ENCODE measurements around the gene PCDHB6.
"Not testable (repeated sequence)": the region's sequence is repeated elsewhere in the genome, so short reads cannot be mapped to it uniquely, and the experiment has no call there.

Gene PCDHB6

DNA sequence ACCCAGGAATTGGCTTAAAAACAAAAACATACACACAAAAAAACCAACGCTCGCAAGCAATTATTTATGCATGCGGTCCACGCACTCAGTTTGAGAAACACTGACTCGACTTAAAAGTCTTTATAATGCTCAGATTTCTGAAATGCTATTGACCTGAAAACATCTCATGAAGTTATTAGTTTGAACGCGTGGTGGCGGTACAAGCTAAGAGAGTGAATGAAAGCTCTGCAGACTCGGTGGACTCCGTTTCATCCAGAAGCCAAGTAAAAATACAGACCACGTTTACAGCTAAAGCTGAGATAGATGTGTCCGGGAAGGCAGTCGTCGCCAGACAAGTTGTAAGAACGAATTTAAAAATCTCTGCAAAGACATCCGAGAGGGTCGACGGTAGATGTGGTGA, at the start of gene PCDHB6:
Gene PCDHB6, plus strand, starts transcription at position 246 of the 400 bp plus-strand sequence. CDS start 201 bp downstream, outside the sequence.
- DNase-seq, result no peak

DNA sequence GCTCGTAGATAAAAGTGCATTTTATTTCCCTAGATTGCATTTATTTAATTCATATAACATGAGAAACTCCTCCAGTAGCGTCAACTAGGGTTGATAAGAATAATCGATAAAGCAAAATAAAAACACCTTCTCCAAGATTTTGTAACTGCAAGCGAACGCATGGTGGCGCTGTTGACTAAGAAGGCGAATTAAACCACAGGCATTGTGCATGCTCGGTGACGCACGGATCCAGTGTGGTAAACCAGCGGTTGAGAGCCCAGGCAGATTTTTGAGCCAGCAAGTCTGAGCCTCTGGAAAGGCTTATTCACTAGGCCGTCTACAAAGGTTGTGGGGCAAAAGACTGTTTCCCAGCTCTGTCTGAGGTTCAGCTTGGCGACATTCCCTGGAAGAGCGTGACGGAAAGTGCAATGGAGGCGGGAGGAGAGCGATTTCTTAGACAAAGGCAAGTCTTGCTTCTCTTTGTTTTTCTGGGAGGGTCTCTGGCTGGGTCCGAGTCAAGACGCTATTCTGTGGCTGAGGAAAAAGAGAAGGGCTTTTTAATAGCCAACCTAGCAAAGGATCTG, 49.5 kb upstream of the PCDHB6 start, which contains the start of gene PCDHB3:
Gene PCDHB3, plus strand, starts transcription at position 231 of the 563 bp plus-strand sequence. Its CDS starts 177 bp downstream, at position 408.
- DNase-seq, result no peak

- DNase-seq, result no peak
These were observed 48.8 kb upstream of the PCDHB6 start for GRCh38 chr5:141101059-141101458.

GRCh38 chr5:141102070-141102469, 47.8 kb upstream of the PCDHB6 start:
- not testable (repeated sequence) for DNase-seq

- not testable (repeated sequence) for DNase-seq
These were observed 47.4 kb upstream of the PCDHB6 start for GRCh38 chr5:141102471-141102870.

DNA sequence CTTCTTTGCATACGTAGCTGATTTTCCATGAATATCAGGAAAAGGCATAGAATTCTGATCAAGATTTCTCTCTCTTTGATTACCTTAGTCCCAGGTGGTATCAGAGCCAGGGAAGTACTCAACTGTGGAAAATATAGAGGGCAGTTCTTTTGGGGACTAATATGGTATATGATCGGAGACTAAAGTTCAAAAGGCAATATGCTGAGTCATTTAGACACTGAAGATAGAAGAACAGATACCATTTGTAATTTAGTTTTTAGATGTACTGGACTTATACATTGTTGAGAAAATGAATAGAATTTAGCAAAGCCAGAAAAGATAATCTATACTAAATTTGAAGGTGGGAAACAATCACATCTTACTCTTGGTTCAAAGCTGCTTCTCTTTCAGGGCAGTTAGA, 44.5 kb upstream of the PCDHB6 start:
- no peak for DNase-seq

DNA sequence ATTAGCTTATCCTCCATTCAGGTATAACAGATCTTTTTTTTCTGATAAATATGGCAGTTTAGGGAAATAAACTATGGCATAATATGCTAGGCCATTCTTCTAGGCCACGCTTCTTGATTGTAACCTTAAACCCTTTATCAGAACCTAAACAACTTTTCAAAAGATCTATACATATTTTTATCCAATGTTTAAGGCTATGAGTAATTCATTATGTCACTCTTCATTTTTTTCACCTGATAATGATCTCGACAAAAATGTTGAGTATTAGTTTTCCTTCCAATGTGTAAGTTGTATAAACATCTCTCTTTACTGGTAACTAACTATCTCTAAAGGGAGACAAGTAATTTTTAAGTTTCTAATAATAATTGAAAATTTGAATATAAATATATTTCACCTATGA, 30.6 kb upstream of the PCDHB6 start:
- no peak for DNase-seq

- DNase-seq, result no peak
These were observed 28.3 kb upstream of the PCDHB6 start, which contains the start of gene PCDHB4 for GRCh38 chr5:141121563-141121962. Gene PCDHB4 (plus strand): TSS chr5:141121818. CDS start chr5:141121999, 181 bp downstream.

DNA sequence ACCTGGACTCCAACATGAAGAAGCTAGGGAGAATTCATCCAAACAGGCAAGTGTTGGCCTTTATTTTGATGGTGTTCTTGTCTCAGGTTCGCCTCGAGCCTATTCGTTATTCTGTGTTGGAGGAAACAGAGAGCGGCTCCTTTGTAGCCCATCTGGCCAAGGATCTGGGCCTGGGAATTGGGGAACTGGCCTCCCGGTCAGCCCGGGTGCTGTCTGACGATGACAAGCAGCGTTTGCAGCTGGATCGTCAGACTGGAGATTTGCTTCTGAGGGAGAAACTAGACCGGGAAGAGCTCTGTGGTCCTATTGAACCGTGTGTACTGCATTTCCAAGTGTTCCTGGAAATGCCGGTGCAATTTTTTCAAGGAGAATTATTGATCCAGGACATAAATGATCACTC, 27.9 kb upstream of the PCDHB6 start:
- DNase-seq, result no peak

DNA sequence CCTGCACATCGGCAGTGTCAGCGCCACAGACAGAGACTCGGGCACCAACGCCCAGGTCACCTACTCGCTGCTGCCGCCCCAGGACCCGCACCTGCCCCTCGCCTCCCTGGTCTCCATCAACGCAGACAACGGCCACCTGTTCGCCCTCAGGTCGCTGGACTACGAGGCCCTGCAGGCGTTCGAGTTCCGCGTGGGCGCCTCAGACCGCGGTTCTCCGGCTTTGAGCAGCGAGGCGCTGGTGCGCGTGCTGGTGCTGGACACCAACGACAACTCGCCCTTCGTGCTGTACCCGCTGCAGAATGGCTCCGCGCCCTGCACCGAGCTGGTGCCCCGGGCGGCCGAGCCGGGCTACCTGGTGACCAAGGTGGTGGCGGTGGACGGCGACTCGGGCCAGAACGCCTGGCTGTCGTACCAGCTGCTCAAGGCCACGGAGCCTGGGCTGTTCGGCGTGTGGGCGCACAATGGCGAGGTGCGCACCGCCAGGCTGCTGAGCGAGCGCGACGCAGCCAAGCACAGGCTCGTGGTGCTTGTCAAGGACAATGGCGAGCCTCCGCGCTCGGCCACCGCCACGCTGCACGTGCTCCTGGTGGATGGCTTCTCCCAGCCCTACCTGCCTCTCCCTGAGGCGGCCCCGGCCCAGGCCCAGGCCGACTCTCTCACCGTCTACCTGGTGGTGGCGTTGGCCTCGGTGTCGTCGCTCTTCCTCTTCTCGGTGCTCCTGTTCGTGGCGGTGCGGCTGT, 26.3 kb upstream of the PCDHB6 start:
- DNase-seq, result not testable (repeated sequence)

DNA sequence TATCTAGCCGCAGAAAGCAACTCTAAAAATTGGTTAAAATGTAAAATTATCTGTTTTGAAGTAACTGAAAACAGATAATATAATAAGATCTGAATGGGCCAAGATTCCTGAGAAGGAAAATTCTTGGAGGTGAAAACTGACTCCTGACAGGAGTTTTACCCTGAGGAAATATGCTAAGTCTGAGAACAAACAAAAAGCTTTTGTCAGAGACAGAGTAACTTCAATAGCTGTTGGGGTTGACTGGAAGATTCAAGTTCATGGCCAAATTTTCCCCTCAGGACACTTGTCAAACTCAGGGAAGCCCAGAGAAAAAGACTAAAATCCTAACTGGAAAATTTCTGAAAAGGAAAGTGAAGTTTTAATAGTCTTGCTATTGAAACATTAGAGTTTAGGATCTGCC, 22.6 kb upstream of the PCDHB6 start:
- DNase-seq, result no peak

DNA sequence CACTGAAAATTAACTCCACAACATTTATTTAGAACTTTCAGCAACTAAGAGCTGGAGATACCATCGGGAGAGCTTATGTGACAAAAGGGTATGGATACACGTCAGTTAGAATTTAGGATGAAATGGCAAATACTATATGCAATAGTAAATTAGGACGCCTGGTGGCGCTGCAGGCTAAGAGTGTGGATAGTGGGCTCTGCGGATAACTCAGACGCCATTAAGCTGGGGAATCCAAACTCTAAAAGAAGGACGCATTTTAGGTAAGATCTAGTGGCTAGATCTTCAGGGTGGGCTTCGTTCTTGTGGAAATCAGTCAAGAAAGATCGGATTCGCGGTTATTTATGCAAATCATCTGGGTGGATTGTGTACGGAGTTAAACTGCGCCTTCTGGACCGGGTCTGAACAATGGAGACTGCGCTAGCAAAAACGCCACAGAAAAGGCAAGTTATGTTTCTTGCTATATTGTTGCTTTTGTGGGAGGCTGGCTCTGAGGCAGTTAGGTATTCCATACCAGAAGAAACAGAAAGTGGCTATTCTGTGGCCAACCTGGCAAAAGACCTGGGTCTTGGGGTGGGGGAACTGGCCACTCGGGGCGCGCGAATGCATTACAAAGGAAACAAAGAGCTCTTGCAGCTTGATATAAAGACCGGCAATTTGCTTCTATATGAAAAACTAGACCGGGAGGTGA, 14.7 kb upstream of the PCDHB6 start, which contains the start of gene PCDHB5:
Gene PCDHB5, plus strand, starts transcription at position 177 of the 688 bp plus-strand sequence. Its CDS starts 229 bp downstream, at position 406.
- no peak for DNase-seq

- no peak for DNase-seq
These were observed 14.1 kb upstream of the PCDHB6 start for GRCh38 chr5:141135718-141136266.

DNA sequence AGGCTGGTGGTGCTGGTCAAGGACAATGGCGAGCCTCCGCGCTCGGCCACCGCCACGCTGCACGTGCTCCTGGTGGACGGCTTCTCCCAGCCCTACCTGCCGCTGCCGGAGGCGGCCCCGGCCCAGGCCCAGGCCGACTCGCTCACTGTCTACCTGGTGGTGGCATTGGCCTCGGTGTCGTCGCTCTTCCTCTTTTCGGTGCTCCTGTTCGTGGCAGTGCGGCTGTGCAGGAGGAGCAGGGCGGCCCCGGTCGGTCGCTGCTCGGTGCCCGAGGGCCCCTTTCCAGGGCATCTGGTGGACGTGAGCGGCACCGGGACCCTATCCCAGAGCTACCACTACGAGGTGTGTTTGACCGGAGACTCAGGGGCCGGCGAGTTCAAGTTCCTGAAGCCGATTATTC, 12.5 kb upstream of the PCDHB6 start:
- not testable (repeated sequence) for DNase-seq

GRCh38 chr5:141150224-141150992, 551 bp downstream of the PCDHB6 start:
- no peak for DNase-seq

- no peak for DNase-seq
These were observed 1.1 kb downstream of the PCDHB6 start for GRCh38 chr5:141150993-141151325.

GRCh38 chr5:141151632-141152031, 1.8 kb downstream of the PCDHB6 start:
- not testable (repeated sequence) for DNase-seq

DNA sequence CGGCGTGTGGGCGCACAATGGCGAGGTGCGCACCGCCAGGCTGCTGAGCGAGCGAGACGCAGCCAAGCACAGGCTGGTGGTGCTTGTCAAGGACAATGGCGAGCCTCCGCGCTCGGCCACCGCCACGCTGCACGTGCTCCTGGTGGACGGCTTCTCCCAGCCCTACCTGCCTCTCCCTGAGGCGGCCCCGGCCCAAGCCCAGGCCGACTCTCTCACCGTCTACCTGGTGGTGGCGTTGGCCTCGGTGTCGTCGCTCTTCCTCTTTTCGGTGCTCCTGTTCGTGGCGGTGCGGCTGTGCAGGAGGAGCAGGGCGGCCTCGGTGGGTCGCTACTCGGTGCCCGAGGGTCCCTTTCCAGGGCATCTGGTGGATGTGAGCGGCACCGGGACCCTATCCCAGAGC, 2.2 kb downstream of the PCDHB6 start:
- DNase-seq, result not testable (repeated sequence)

GRCh38 chr5:141155540-141156374, 5.9 kb downstream of the PCDHB6 start:
- no peak for DNase-seq

DNA sequence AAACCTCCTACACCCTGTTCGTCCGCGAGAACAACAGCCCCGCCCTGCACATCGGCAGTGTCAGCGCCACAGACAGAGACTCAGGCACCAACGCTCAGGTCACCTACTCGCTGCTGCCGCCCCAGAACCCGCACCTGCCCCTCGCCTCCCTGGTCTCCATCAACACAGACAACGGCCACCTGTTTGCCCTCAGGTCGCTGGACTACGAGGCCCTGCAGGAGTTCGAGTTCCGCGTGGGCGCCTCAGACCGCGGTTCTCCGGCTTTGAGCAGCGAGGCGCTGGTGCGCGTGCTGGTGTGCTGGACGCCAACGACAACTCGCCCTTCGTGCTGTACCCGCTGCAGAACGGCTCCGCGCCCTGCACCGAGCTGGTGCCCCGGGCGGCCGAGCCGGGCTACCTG, 7.5 kb downstream of the PCDHB6 start:
- DNase-seq, result not testable (repeated sequence)

DNA sequence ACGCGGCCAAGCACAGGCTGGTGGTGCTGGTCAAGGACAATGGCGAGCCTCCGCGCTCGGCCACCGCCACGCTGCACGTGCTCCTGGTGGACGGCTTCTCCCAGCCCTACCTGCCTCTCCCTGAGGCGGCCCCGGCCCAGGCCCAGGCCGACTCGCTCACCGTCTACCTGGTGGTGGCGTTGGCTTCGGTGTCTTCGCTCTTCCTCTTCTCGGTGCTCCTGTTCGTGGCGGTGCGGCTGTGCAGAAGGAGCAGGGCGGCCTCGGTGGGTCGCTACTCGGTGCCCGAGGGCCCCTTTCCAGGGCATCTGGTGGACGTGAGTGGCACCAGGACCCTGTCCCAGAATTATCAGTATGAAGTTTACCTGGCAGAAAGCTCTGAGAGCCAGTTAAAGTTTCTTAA, 8.0 kb downstream of the PCDHB6 start:
- DNase-seq, result not testable (repeated sequence)
